Parathyroid adenoma (tissue), 2 donors: ENCODE measurements around the gene GDPD4.

Experiments used
- H2AFZ ChIP-seq: fragments of 300-600 bp; sonication (generic); one replicate; pipeline ENCODE4 v1.7.0; 2017; ENCODE audit warnings: antibody characterized with exemption, mild to moderate bottlenecking
- H3K27ac ChIP-seq: fragments of 300-600 bp; sonication (generic); one replicate; pipeline ENCODE4 v1.7.0; 2017
- H3K27me3 ChIP-seq: fragments of 300-600 bp; sonication (generic); one replicate; pipeline ENCODE4 v1.7.0; 2017; ENCODE audit warnings: low read length; ENCODE audit not compliant: control insufficient read depth, insufficient read depth
- H3K36me3 ChIP-seq: fragments of 300-600 bp; sonication (generic); one replicate; pipeline ENCODE4 v1.7.0; 2017; ENCODE audit warnings: low read length; ENCODE audit not compliant: control insufficient read depth, insufficient read depth
- H3K4me1 ChIP-seq: fragments of 300-600 bp; sonication (generic); one replicate; pipeline ENCODE4 v1.7.0; 2017; ENCODE audit warnings: control low read depth
- H3K4me2 ChIP-seq: fragments of 300-600 bp; sonication (generic); one replicate; pipeline ENCODE4 v1.7.0; 2017; ENCODE audit warnings: low read length
- H3K4me3 ChIP-seq: fragments of 300-600 bp; sonication (generic); one replicate; pipeline ENCODE4 v1.7.0; 2017; ENCODE audit warnings: low read depth, low read length
- H3K79me2 ChIP-seq: fragments of 300-600 bp; sonication (generic); one replicate; pipeline ENCODE4 v1.7.0; 2017; ENCODE audit warnings: control low read depth
- H3K9ac ChIP-seq: fragments of 300-600 bp; sonication (generic); one replicate; pipeline ENCODE4 v1.7.0; 2017; ENCODE audit warnings: mild to moderate bottlenecking
- H3K9me3 ChIP-seq: fragments of 300-600 bp; sonication (generic); one replicate; pipeline ENCODE4 v1.7.0; 2017; ENCODE audit warnings: low read length; ENCODE audit not compliant: control insufficient read depth
- TF ChIP-seq, protein P1 (sequence below): fragments of 300-600 bp; sonication (generic); IDR thresholded peaks from one replicate; pipeline ENCODE4 v1.7.0; 2017; ENCODE audit warnings: antibody characterized with exemption, mild to moderate bottlenecking
- donor health status: primary hyperparathyroidism.

The GDPD4 gene

DNA sequence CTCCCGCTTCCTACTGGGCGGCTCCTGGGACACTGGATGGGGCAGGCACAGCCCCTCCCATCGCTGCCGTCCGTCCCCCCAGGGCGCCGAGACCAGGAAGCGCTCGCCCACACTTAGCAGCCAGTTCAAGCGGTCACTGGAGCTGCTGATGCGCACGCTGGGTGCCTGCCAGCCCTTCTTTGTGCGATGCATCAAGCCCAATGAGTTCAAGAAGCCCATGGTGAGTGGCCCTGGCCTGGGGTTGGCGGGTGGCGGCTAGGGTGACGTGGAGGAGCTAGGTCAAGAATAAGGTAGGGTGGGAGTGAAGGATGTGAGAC, 128.9 kb downstream of the GDPD4 start:
- no peak overlapping the region for H3K9ac ChIP-seq
- no peaks in the 10 kb centered on the region for H3K27me3 ChIP-seq
- TF ChIP-seq, protein P1, sequence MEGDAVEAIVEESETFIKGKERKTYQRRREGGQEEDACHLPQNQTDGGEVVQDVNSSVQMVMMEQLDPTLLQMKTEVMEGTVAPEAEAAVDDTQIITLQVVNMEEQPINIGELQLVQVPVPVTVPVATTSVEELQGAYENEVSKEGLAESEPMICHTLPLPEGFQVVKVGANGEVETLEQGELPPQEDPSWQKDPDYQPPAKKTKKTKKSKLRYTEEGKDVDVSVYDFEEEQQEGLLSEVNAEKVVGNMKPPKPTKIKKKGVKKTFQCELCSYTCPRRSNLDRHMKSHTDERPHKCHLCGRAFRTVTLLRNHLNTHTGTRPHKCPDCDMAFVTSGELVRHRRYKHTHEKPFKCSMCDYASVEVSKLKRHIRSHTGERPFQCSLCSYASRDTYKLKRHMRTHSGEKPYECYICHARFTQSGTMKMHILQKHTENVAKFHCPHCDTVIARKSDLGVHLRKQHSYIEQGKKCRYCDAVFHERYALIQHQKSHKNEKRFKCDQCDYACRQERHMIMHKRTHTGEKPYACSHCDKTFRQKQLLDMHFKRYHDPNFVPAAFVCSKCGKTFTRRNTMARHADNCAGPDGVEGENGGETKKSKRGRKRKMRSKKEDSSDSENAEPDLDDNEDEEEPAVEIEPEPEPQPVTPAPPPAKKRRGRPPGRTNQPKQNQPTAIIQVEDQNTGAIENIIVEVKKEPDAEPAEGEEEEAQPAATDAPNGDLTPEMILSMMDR, result no peak
- no peak overlapping the region for H3K27ac ChIP-seq
- no peaks in the 10 kb centered on the region for H3K9me3 ChIP-seq
- no peaks in the 10 kb centered on the region for H3K4me1 ChIP-seq
- H3K36me3 ChIP-seq, result no peaks in the 10 kb centered on the region
- no peak overlapping the region for H3K4me2 ChIP-seq
- H3K4me3 ChIP-seq, result no peak overlapping the region
- no peaks in the 10 kb centered on the region for H3K79me2 ChIP-seq
- H2AFZ ChIP-seq, result no peak overlapping the region

GRCh38 chr11:77171885-77172665, 129.4 kb downstream of the GDPD4 start:
- Histone ChIP-seq H3K9me3 (no peaks in the 10 kb centered on the region), H3K36me3 (no peaks in the 10 kb centered on the region), H3K27ac (no peak overlapping the region), H3K27me3 (no peaks in the 10 kb centered on the region), H3K79me2 (no peaks in the 10 kb centered on the region), H2AFZ (no peak overlapping the region), H3K4me1 (no peaks in the 10 kb centered on the region), H3K4me3 (no peak overlapping the region), H3K9ac (no peak overlapping the region), H3K4me2 (no peak overlapping the region)
- TF ChIP-seq, protein P1, result no peak

DNA sequence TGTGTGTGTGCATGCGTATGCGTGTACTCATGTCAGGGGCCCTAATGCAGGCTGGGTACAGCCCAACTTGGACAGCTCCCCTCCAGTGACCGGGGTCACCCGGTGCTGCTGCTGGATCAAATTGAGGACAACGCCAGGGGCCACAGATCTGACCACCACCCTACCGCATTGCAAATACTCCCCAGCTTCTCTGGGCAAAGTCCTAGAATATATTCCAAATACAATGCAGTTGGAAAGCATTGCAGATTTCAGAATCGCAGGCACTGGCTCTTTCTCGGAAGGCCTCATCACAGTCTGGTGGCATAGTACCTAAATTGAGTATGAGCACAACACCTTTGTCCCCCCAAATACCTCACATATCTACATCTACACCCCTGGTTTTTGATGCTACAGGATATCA, 130.2 kb downstream of the GDPD4 start:
- H3K9me3 ChIP-seq, result no peaks in the 10 kb centered on the region
- H3K79me2 ChIP-seq, result no peaks in the 10 kb centered on the region
- H3K4me1 ChIP-seq, result no peaks in the 10 kb centered on the region
- H3K27ac ChIP-seq, result no peak overlapping the region
- no peak overlapping the region for H3K4me3 ChIP-seq
- H2AFZ ChIP-seq, result no peak overlapping the region
- no peak overlapping the region for H3K9ac ChIP-seq
- TF ChIP-seq, protein P1, result no peak
- no peaks in the 10 kb centered on the region for H3K36me3 ChIP-seq
- H3K27me3 ChIP-seq, result no peaks in the 10 kb centered on the region
- no peak overlapping the region for H3K4me2 ChIP-seq

- Histone ChIP-seq H3K79me2 (no peaks in the 10 kb centered on the region), H3K9me3 (no peaks in the 10 kb centered on the region), H2AFZ (no peak overlapping the region), H3K9ac (no peak overlapping the region), H3K27me3 (no peaks in the 10 kb centered on the region), H3K4me3 (no peak overlapping the region), H3K36me3 (no peaks in the 10 kb centered on the region), H3K27ac (no peak overlapping the region), H3K4me1 (no peaks in the 10 kb centered on the region), H3K4me2 (no peak overlapping the region)
- TF ChIP-seq, protein P1, result no peak
Measured at GRCh38 chr11:77170107-77170506, 131.4 kb downstream of the GDPD4 start.

DNA sequence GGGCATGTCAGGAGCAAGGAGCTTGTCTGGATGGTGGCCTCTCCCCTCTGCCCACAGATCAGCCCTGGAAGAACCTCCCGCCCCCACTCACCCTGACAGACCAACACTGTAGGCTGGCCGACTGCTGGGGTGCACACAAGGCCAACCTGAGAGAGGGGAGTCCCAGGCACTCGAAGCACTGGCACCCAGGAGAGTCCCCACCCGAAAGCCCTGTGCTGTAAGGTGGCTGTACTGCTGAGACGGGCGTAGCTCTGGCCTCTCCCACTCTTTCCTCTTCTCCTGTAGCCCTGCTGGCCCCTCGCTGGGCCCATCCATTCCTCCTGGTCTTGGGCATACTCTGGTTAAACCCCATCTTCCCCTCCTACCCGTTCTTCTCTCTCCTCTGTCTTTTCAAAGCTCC, 133.7 kb downstream of the GDPD4 start:
- TF ChIP-seq, protein P1, result no peak
- Histone ChIP-seq H3K36me3 (no peaks in the 10 kb centered on the region), H3K4me2 (no peak overlapping the region)

More for the DNA sequence above, 133.7 kb downstream of the GDPD4 start:
- Histone ChIP-seq H3K4me1 (no peaks in the 10 kb centered on the region), H3K79me2 (no peaks in the 10 kb centered on the region), H3K4me3 (no peak overlapping the region), H3K27ac (no peak overlapping the region), H2AFZ (no peak overlapping the region), H3K9me3 (no peaks in the 10 kb centered on the region), H3K9ac (no peak overlapping the region), H3K27me3 (no peaks in the 10 kb centered on the region)
